ENCODE data around the gene PSME3.

Gene PSME3

GRCh38 chr17:42784811-42785592, 48.2 kb upstream of the PSME3 start:
- no peaks in the 10 kb centered on the region for H3K79me2 ChIP-seq (ENCODE audit: insufficient read depth, low read length)
- no peak for TF ChIP-seq CTCF (IDR thresholded peaks at IDR 0.05; ENCODE audit: borderline replicate concordance, extremely low read depth, low read length, poor library complexity, severe bottlenecking)
- no peak for TF ChIP-seq EZH2 (IDR thresholded peaks at IDR 0.05; ENCODE audit: borderline replicate concordance, low read depth, low read length, severe bottlenecking)
- H3K4me1 ChIP-seq (ENCODE audit: insufficient read depth, low read length): no peaks in the 10 kb centered on the region
- ATAC-seq (ENCODE audit: insufficient read depth, low read depth) (no peak), DNase-seq (no peak)
- H3K9ac ChIP-seq (ENCODE audit: low read depth, low read length): no peak overlapping the region
- no peak overlapping the region for H3K4me2 ChIP-seq (ENCODE audit: insufficient read depth, low read length)
- H3K4me3 ChIP-seq (ENCODE audit: low read depth in 1 of 2, low read length in 2 of 2): no peak overlapping the region
- no peaks in the 10 kb centered on the region for H3K27me3 ChIP-seq (ENCODE audit: insufficient read depth, low read length, poor library complexity)
- peaks cover 7% of the 10 kb centered on the region; the same call in 1 of the 2 replicates for H3K36me3 ChIP-seq (ENCODE audit: insufficient read depth, low read length)
- H3K9me3 ChIP-seq (ENCODE audit: insufficient read depth, low read length, severe bottlenecking): no peaks in the 10 kb centered on the region
- H3K27ac ChIP-seq (ENCODE audit: low read length): no peak overlapping the region
- H2AFZ ChIP-seq (ENCODE audit: low read depth, low read length): no peak overlapping the region
- no peaks in the 10 kb centered on the region for H4K20me1 ChIP-seq (ENCODE audit: insufficient read depth, low read length)

GRCh38 chr17:42787266-42787665, 45.9 kb upstream of the PSME3 start:
- ATAC-seq (ENCODE audit: insufficient read depth, low read depth) (no peak), DNase-seq (no peak)
- Histone ChIP-seq H3K4me1 (ENCODE audit: insufficient read depth, low read length) (no peaks in the 10 kb centered on the region), H3K4me3 (ENCODE audit: low read depth in 1 of 2, low read length in 2 of 2) (no peak overlapping the region), H2AFZ (ENCODE audit: low read depth, low read length) (no peak overlapping the region), H3K79me2 (ENCODE audit: insufficient read depth, low read length) (no peaks in the 10 kb centered on the region), H3K9ac (ENCODE audit: low read depth, low read length) (no peak overlapping the region), H4K20me1 (ENCODE audit: insufficient read depth, low read length) (no peaks in the 10 kb centered on the region), H3K36me3 (ENCODE audit: insufficient read depth, low read length) (no peaks in the 10 kb centered on the region), H3K27ac (ENCODE audit: low read length) (no peak overlapping the region), H3K9me3 (ENCODE audit: insufficient read depth, low read length, severe bottlenecking) (no peaks in the 10 kb centered on the region), H3K4me2 (ENCODE audit: insufficient read depth, low read length) (no peak overlapping the region), H3K27me3 (ENCODE audit: insufficient read depth, low read length, poor library complexity) (no peaks in the 10 kb centered on the region)
- TF ChIP-seq EZH2 (IDR thresholded peaks at IDR 0.05; ENCODE audit: borderline replicate concordance, low read depth, low read length, severe bottlenecking): no peak
- no peak for TF ChIP-seq CTCF (IDR thresholded peaks at IDR 0.05; ENCODE audit: borderline replicate concordance, extremely low read depth, low read length, poor library complexity, severe bottlenecking)

- Histone ChIP-seq H2AFZ (ENCODE audit: low read depth, low read length) (no peak overlapping the region), H4K20me1 (ENCODE audit: insufficient read depth, low read length) (no peaks in the 10 kb centered on the region), H3K4me2 (ENCODE audit: insufficient read depth, low read length) (no peak overlapping the region), H3K4me1 (ENCODE audit: insufficient read depth, low read length) (peaks cover 4% of the 10 kb centered on the region), H3K27ac (ENCODE audit: low read length) (no peak overlapping the region), H3K4me3 (ENCODE audit: low read depth in 1 of 2, low read length in 2 of 2) (no peak overlapping the region), H3K9me3 (ENCODE audit: insufficient read depth, low read length, severe bottlenecking) (no peaks in the 10 kb centered on the region), H3K9ac (ENCODE audit: low read depth, low read length) (no peak overlapping the region), H3K27me3 (ENCODE audit: insufficient read depth, low read length, poor library complexity) (no peaks in the 10 kb centered on the region), H3K36me3 (ENCODE audit: insufficient read depth, low read length) (peaks cover 10% of the 10 kb centered on the region), H3K79me2 (ENCODE audit: insufficient read depth, low read length) (0 out of 2 replicates have a peak, but pooled peaks cover under 1% of the 10 kb centered on the region)
- ATAC-seq (ENCODE audit: insufficient read depth, low read depth): no peak
- no peak for TF ChIP-seq CTCF (IDR thresholded peaks at IDR 0.05; ENCODE audit: borderline replicate concordance, extremely low read depth, low read length, poor library complexity, severe bottlenecking)
- TF ChIP-seq EZH2 (IDR thresholded peaks at IDR 0.05; ENCODE audit: borderline replicate concordance, low read depth, low read length, severe bottlenecking): no peak
- no peak for DNase-seq
These were observed 41.2 kb upstream of the PSME3 start for GRCh38 chr17:42791948-42792347.

Data from DND-41 (cell line).